Thyroid gland (tissue), 4 donors: ENCODE measurements around the gene LAMA3. TPM values are rescaled to one million over a fixed set of nuclear protein-coding genes. Genes with fewer than 3 reads are reported as not detected.

Experiments
- DNase-seq, 2 donors: peaks; one replicate each; pipeline ENCODE4 v3.0.0-alpha.2; 2019
- H3K27ac ChIP-seq, 3 donors: fragments of 200-600 bp; sonication (generic); 1 replicate in 2 of 3; 2 replicates in 1 of 3; pipeline ENCODE4 v1.5.1; 2016 to 2019; ENCODE audit warnings: mild to moderate bottlenecking in 1 of 3, moderate library complexity in 1 of 3
- H3K27me3 ChIP-seq: fragments of 200-600 bp; sonication (generic); one replicate; pipeline ENCODE4 v1.5.1; 2019
- H3K36me3 ChIP-seq, 2 donors: fragments of 200-600 bp; sonication (generic); one replicate each; pipeline ENCODE4 v1.5.1; 2016 to 2019
- H3K4me1 ChIP-seq, 2 donors: fragments of 200-600 bp; sonication (generic); one replicate each; pipeline ENCODE4 v1.5.1; 2017 to 2019
- H3K4me3 ChIP-seq, 3 donors: fragments of 200-600 bp; sonication (generic); replicated peaks in 1 of 3; 1 replicate in 2 of 3; 2 replicates in 1 of 3; pipeline ENCODE4 v1.5.1; 2016; ENCODE audit warnings: mild to moderate bottlenecking in 1 of 3
- H3K9me3 ChIP-seq: fragments of 200-600 bp; sonication (generic); one replicate; pipeline ENCODE4 v1.5.1; 2017
- CTCF ChIP-seq, 6 experiments: fragments of 200-600 bp in 3 of 6; fragments of 450-650 bp in 3 of 6; sonication (generic) in 3 of 6; IDR thresholded peaks; one replicate each; pipeline ENCODE4 v1.5.1; 2016 to 2019; ENCODE audit warnings: antibody characterized with exemption in 6 of 6, mild to moderate bottlenecking in 2 of 6, inconsistent platforms in 1 of 6, moderate library complexity in 1 of 6
- POLR2A ChIP-seq, 2 donors: fragments of 450-650 bp; IDR thresholded peaks; one replicate each; pipeline ENCODE4 v1.6.1; 2017; ENCODE audit warnings: antibody characterized with exemption in 2 of 2, mild to moderate bottlenecking in 2 of 2, moderate library complexity in 1 of 2
- WGBS, 2 donors: methylation state at CpG; one replicate each; pipeline ENCODE4 v1.1.5; 2017; 5-methylcytosine and 5-hydroxymethylcytosine counted together
- intact Hi-C: fragments of 100-400 bp; cut with DNase I; formaldehyde crosslinking; loops from one replicate; pipeline ENCODE4 v1.15.1; 2023
- total RNA-seq, 4 donors: library from RNA; depleted of rRNA; stranded (reverse); fragments of >200 nt; gene quantifications; one replicate each; pipeline ENCODE4 v1.2.3, GENCODE V29; 2016

Gene LAMA3
- total RNA-seq, 4 donors from 2014 or later: 7.5 to 12.1 (median 8.9) TPM

GRCh38 chr18:23921716-23922285 is 232.5 kb downstream of the LAMA3 start:
- H3K27ac ChIP-seq: no peak overlapping the region
- no peaks in the 10 kb centered on the region for H3K9me3 ChIP-seq
- no peak for DNase-seq
- no peaks in the 10 kb centered on the region for H3K27me3 ChIP-seq
- H3K4me3 ChIP-seq: no peak overlapping the region
- no peaks in the 10 kb centered on the region for H3K4me1 ChIP-seq
- TF ChIP-seq CTCF (IDR thresholded peaks at IDR 0.05): no peak
- no peak for TF ChIP-seq POLR2A (IDR thresholded peaks at IDR 0.05)
- no peaks in the 10 kb centered on the region for H3K36me3 ChIP-seq
- WGBS, 2 donors: 92% methylated on average over 12 of the region's 12 CpGs
- intact Hi-C loops: no loop called here

GRCh38 chr18:23922939-23923338 is 233.7 kb downstream of the LAMA3 start:
- Histone ChIP-seq H3K9me3 (no peaks in the 10 kb centered on the region), H3K36me3 (no peaks in the 10 kb centered on the region), H3K4me1 (no peaks in the 10 kb centered on the region), H3K4me3 (no peak overlapping the region), H3K27me3 (no peaks in the 10 kb centered on the region), H3K27ac (no peak overlapping the region)
- intact Hi-C loops: no loop called here
- TF ChIP-seq CTCF (IDR thresholded peaks at IDR 0.05) (no peak), POLR2A (IDR thresholded peaks at IDR 0.05) (no peak)
- DNase-seq: no peak
- WGBS, 2 donors: 87 to 94% methylated on average over 1 of the region's 1 CpG

- no peak for TF ChIP-seq POLR2A (IDR thresholded peaks at IDR 0.05)
- no peak for TF ChIP-seq CTCF (IDR thresholded peaks at IDR 0.05)
- Histone ChIP-seq H3K4me3 (no peak overlapping the region), H3K36me3 (no peaks in the 10 kb centered on the region), H3K9me3 (no peaks in the 10 kb centered on the region), H3K27me3 (no peaks in the 10 kb centered on the region), H3K4me1 (no peaks in the 10 kb centered on the region), H3K27ac (no peak overlapping the region)
- WGBS, 2 donors: 88 to 100% methylated on average over 1 of the region's 1 CpG
- DNase-seq: no peak
- intact Hi-C loops: no loop called here
Measured at GRCh38 chr18:23924813-23925212, 235.6 kb downstream of the LAMA3 start.

GRCh38 chr18:23926571-23926970 is 237.3 kb downstream of the LAMA3 start:
- no peaks in the 10 kb centered on the region for H3K36me3 ChIP-seq
- H3K9me3 ChIP-seq: no peaks in the 10 kb centered on the region
- no peak overlapping the region for H3K4me3 ChIP-seq
- WGBS, 2 donors: 77% methylated on average over 2 of the region's 2 CpGs
- intact Hi-C loops: no loop called here
- no peak overlapping the region for H3K27ac ChIP-seq
- no peaks in the 10 kb centered on the region for H3K27me3 ChIP-seq
- TF ChIP-seq CTCF (IDR thresholded peaks at IDR 0.05) (no peak), POLR2A (IDR thresholded peaks at IDR 0.05) (no peak)
- DNase-seq: no peak
- H3K4me1 ChIP-seq: no peaks in the 10 kb centered on the region

GRCh38 chr18:23927821-23928746 is 238.8 kb downstream of the LAMA3 start:
- 87 to 91% methylated on average over 13 of the region's 13 CpGs for WGBS, 2 donors
- no peaks in the 10 kb centered on the region for H3K27me3 ChIP-seq
- no peak overlapping the region for H3K27ac ChIP-seq
- H3K9me3 ChIP-seq: no peaks in the 10 kb centered on the region
- no peaks in the 10 kb centered on the region for H3K36me3 ChIP-seq
- intact Hi-C loops: no loop called here
- TF ChIP-seq CTCF (IDR thresholded peaks at IDR 0.05) (no peak), POLR2A (IDR thresholded peaks at IDR 0.05) (no peak)
- H3K4me3 ChIP-seq: no peak overlapping the region
- H3K4me1 ChIP-seq: no peaks in the 10 kb centered on the region
- DNase-seq: no peak
